ENCODE data around the gene TTC24. TPM values are rescaled to one million over a fixed set of nuclear protein-coding genes. Genes with fewer than 3 reads are reported as not detected.

The TTC24 gene
- polyA plus RNA-seq, 1 donor from 2014 or later: not detected

DNA sequence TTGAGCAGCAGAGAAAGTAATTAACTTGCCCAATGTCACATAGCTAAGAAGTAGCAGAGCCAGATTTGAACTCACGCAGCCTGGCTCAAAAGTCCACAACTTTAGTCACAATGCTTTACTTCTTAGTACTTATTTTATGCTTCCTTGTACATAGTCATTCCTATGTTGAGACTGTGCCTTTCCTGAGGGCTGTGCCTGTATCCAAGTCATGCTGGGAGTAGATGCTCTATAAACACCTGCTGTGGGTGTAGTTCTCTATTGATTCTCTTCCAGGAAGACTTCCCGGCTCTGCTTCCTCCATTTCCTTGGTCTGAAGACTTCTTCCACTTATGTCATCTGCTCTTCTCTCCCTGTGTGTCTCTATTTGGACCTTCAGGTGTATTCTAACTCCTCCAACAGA lies 23.8 kb upstream of the TTC24 start:
- Histone ChIP-seq H3F3A (ENCODE audit: insufficient read depth, low read length, poor library complexity, severe bottlenecking) (no peaks in the 10 kb centered on the region), H3K4me3 (ENCODE audit: low read length) (no peak overlapping the region), H3K9me2 (ENCODE audit: insufficient read depth, low read length) (no peaks in the 10 kb centered on the region), H3K36me3 (ENCODE audit: insufficient read depth, low read length) (no peaks in the 10 kb centered on the region), H3K79me2 (replicated peaks; ENCODE audit: insufficient read depth, low read length) (no peaks in the 10 kb centered on the region), H2AFZ (ENCODE audit: low read depth, low read length) (no peak overlapping the region), H3K27me3 (ENCODE audit: insufficient read depth, low read depth, low read length) (no peaks in the 10 kb centered on the region), H3K9ac (ENCODE audit: low read length) (no peak overlapping the region), H3K27ac (ENCODE audit: low read length) (no peak overlapping the region), H3K9me3 (ENCODE audit: low read length) (no peaks in the 10 kb centered on the region), H3K4me2 (ENCODE audit: low read length) (no peak overlapping the region), H4K20me1 (ENCODE audit: insufficient read depth) (no peaks in the 10 kb centered on the region)
- TF ChIP-seq EP300 (conservative IDR thresholded peaks at IDR 0.05; ENCODE audit: poor library complexity, severe bottlenecking) (no peak), TAF1 (IDR thresholded peaks at IDR 0.05; ENCODE audit: low read depth) (no peak), MXI1 (conservative IDR thresholded peaks at IDR 0.05; ENCODE audit: poor library complexity, severe bottlenecking) (no peak), RAD21 (conservative IDR thresholded peaks at IDR 0.05) (no peak), POLR2AphosphoS5 (IDR thresholded peaks at IDR 0.05) (no peak), SMC3 (conservative IDR thresholded peaks at IDR 0.05; ENCODE audit: poor library complexity) (no peak), EZH2 (IDR thresholded peaks at IDR 0.05; ENCODE audit: borderline replicate concordance, insufficient read depth, low read length, poor library complexity, severe bottlenecking) (no peak)
- TF ChIP-seq, protein P1, sequence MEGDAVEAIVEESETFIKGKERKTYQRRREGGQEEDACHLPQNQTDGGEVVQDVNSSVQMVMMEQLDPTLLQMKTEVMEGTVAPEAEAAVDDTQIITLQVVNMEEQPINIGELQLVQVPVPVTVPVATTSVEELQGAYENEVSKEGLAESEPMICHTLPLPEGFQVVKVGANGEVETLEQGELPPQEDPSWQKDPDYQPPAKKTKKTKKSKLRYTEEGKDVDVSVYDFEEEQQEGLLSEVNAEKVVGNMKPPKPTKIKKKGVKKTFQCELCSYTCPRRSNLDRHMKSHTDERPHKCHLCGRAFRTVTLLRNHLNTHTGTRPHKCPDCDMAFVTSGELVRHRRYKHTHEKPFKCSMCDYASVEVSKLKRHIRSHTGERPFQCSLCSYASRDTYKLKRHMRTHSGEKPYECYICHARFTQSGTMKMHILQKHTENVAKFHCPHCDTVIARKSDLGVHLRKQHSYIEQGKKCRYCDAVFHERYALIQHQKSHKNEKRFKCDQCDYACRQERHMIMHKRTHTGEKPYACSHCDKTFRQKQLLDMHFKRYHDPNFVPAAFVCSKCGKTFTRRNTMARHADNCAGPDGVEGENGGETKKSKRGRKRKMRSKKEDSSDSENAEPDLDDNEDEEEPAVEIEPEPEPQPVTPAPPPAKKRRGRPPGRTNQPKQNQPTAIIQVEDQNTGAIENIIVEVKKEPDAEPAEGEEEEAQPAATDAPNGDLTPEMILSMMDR (IDR thresholded peaks at IDR 0.05; ENCODE audit: poor library complexity, severe bottlenecking): no peak
- TF ChIP-seq, protein P2, sequence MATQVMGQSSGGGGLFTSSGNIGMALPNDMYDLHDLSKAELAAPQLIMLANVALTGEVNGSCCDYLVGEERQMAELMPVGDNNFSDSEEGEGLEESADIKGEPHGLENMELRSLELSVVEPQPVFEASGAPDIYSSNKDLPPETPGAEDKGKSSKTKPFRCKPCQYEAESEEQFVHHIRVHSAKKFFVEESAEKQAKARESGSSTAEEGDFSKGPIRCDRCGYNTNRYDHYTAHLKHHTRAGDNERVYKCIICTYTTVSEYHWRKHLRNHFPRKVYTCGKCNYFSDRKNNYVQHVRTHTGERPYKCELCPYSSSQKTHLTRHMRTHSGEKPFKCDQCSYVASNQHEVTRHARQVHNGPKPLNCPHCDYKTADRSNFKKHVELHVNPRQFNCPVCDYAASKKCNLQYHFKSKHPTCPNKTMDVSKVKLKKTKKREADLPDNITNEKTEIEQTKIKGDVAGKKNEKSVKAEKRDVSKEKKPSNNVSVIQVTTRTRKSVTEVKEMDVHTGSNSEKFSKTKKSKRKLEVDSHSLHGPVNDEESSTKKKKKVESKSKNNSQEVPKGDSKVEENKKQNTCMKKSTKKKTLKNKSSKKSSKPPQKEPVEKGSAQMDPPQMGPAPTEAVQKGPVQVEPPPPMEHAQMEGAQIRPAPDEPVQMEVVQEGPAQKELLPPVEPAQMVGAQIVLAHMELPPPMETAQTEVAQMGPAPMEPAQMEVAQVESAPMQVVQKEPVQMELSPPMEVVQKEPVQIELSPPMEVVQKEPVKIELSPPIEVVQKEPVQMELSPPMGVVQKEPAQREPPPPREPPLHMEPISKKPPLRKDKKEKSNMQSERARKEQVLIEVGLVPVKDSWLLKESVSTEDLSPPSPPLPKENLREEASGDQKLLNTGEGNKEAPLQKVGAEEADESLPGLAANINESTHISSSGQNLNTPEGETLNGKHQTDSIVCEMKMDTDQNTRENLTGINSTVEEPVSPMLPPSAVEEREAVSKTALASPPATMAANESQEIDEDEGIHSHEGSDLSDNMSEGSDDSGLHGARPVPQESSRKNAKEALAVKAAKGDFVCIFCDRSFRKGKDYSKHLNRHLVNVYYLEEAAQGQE (IDR thresholded peaks at IDR 0.05; ENCODE audit: borderline replicate concordance): no peak

DNA sequence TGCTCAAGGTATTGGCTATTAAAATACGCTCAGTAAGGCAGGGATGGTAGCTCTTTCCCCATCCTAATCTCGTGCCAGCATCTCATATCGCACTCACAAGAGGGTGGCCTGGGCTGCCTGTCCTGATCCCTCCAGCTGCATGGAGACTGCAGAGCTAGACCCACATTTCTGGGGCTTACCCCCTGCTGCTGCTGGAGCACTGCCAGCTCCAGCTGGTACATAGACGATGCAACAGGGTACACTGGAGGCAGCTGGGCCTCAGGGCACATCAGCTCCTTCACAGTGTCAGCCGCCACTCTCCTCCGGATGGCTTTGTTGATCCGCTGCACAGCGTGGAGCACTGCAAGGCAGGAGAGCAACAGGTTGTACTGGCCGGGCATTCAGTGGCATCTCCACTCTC lies 23.2 kb upstream of the TTC24 start:
- no peak for TF ChIP-seq EZH2 (IDR thresholded peaks at IDR 0.05; ENCODE audit: borderline replicate concordance, insufficient read depth, low read length, poor library complexity, severe bottlenecking)
- TF ChIP-seq, protein P2 (IDR thresholded peaks at IDR 0.05; ENCODE audit: borderline replicate concordance): no peak
- TF ChIP-seq POLR2AphosphoS5 (IDR thresholded peaks at IDR 0.05): no peak
- TF ChIP-seq MXI1 (conservative IDR thresholded peaks at IDR 0.05; ENCODE audit: poor library complexity, severe bottlenecking): no peak
- TF ChIP-seq EP300 (conservative IDR thresholded peaks at IDR 0.05; ENCODE audit: poor library complexity, severe bottlenecking): no peak
- TF ChIP-seq, protein P1 (IDR thresholded peaks at IDR 0.05; ENCODE audit: poor library complexity, severe bottlenecking): no peak
- TF ChIP-seq SMC3 (conservative IDR thresholded peaks at IDR 0.05; ENCODE audit: poor library complexity): no peak
- no peak for TF ChIP-seq RAD21 (conservative IDR thresholded peaks at IDR 0.05)
- no peak for TF ChIP-seq TAF1 (IDR thresholded peaks at IDR 0.05; ENCODE audit: low read depth)
- H3K79me2 ChIP-seq (replicated peaks; ENCODE audit: insufficient read depth, low read length): no peaks in the 10 kb centered on the region
- no peak overlapping the region for H3K4me2 ChIP-seq (ENCODE audit: low read length)
- H3K9me2 ChIP-seq (ENCODE audit: insufficient read depth, low read length): no peaks in the 10 kb centered on the region
- H3K9ac ChIP-seq (ENCODE audit: low read length): peak overlapping the region; percentile 6
- H3K27ac ChIP-seq (ENCODE audit: low read length): peak overlapping the region; percentile 69
- no peaks in the 10 kb centered on the region for H3K36me3 ChIP-seq (ENCODE audit: insufficient read depth, low read length)
- peak overlapping the region; percentile 22 for H3K4me3 ChIP-seq (ENCODE audit: low read length)
- no peaks in the 10 kb centered on the region for H3F3A ChIP-seq (ENCODE audit: insufficient read depth, low read length, poor library complexity, severe bottlenecking)
- no peaks in the 10 kb centered on the region for H3K9me3 ChIP-seq (ENCODE audit: low read length)
- no peaks in the 10 kb centered on the region for H4K20me1 ChIP-seq (ENCODE audit: insufficient read depth)
- no peaks in the 10 kb centered on the region for H3K27me3 ChIP-seq (ENCODE audit: insufficient read depth, low read depth, low read length)
- no peak overlapping the region for H2AFZ ChIP-seq (ENCODE audit: low read depth, low read length)

All from neural cell (in vitro differentiated cells).